Natural killer cell treated with Interleukin-12 subunit alpha and Interleukin-12 subunit beta and Interleukin-15 and Interleukin-18, amount 100 ng/mL, for 72 hours (primary cell): ENCODE measurements around the gene COL6A3. TPM values are rescaled to one million over a fixed set of nuclear protein-coding genes. Genes with fewer than 3 reads are reported as not detected.
A peak's percentile ranks its signal among the peaks of the same experiment; 100 is the strongest.
"Not testable (repeated sequence)": the region's sequence is repeated elsewhere in the genome, so short reads cannot be mapped to it uniquely, and the experiment has no call there.

ENCODE experiments used
- ATAC-seq, 2 donors: fragments of 150-1000 bp; cut with Tn5 transposase in 1 of 2; sonication (Bioruptor Pico), chemical (Tn5 transposase) in 1 of 2; 2 replicates each; pipeline ENCODE4 v1.10.0; 2021
- DNase-seq: peaks from one replicate; pipeline ENCODE4 v3.0.0; 2022; ENCODE audit warnings: low spot score
- H3K27ac Mint-ChIP-seq, 2 donors: 1 replicate in 1 of 2; 2 replicates in 1 of 2; pipeline ENCODE4 v1.8.0; 2022; ENCODE audit warnings: mixed read lengths in 2 of 2, mild to moderate bottlenecking in 1 of 2, moderate library complexity in 1 of 2
- H3K27me3 Mint-ChIP-seq, 2 donors: 1 replicate in 1 of 2; 2 replicates in 1 of 2; pipeline ENCODE4 v1.8.0; 2022; ENCODE audit warnings: mixed read lengths in 2 of 2
- H3K36me3 Mint-ChIP-seq: one replicate; pipeline ENCODE4 v1.8.0; 2022; ENCODE audit warnings: mixed read lengths
- H3K4me1 Mint-ChIP-seq, 2 donors: 1 replicate in 1 of 2; 2 replicates in 1 of 2; pipeline ENCODE4 v1.8.0; 2022; ENCODE audit warnings: low read depth in 2 of 2, mixed read lengths in 2 of 2, mild to moderate bottlenecking in 1 of 2
- H3K4me3 Mint-ChIP-seq: one replicate; pipeline ENCODE4 v1.8.0; 2022; ENCODE audit warnings: mixed read lengths
- H3K9me3 Mint-ChIP-seq: 2 replicates; pipeline ENCODE4 v1.8.0; 2022; ENCODE audit warnings: mixed read lengths
- total RNA-seq, 2 donors: library from RNA; stranded (reverse); gene quantifications; one replicate each; pipeline ENCODE4 v1.2.3, GENCODE V29; 2022

The COL6A3 gene
- total RNA-seq, 2 donors from 2014 or later = 0.11 TPM; not detected in 1

DNA sequence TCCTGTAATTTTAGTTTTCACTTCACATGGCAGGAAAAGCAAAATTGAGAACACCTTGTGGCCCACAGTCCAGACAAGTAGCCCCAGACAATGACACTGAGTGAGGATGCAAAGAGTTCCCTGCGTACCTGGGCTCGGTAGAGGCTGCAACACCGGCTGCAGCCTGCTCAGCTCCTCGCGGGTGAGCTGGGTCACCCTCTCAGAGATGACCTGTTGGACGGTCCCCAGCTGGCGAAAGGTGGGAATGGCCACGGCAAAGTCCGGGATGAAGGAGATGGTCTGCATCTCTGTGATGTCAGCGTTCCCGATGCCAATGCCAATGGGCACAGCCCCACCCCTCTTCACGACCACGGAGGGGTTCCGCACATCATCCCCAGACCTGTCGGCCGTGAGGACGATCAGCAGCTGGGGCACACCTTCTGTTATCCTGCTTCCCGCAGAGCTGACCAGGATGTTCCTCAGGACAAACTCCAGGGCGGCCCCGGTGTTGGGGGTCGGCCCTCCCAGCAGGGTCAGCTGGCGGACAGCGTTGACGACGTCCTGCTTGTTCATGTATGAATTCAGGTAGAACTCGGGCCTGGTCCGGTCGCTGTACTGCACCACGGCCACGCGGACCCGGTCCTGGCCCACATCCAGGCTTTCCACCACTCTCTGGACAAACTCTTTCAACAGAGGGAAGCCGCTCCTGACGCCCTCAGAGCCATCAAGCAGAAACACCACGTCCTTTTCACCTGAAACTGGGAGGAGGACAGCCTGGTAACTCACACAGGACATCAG, 39.5 kb downstream of the COL6A3 start:
- no peaks in the 10 kb centered on the region for H3K36me3 Mint-ChIP-seq
- peaks cover 0 to 11% of the 10 kb centered on the region in 2 donors for H3K27me3 Mint-ChIP-seq
- no peak overlapping the region for H3K27ac Mint-ChIP-seq
- H3K4me3 Mint-ChIP-seq = no peak overlapping the region
- no peaks in the 10 kb centered on the region for H3K4me1 Mint-ChIP-seq
- DNase-seq (peak; percentile 56), ATAC-seq (no peak)
- no peaks in the 10 kb centered on the region for H3K9me3 Mint-ChIP-seq

DNA sequence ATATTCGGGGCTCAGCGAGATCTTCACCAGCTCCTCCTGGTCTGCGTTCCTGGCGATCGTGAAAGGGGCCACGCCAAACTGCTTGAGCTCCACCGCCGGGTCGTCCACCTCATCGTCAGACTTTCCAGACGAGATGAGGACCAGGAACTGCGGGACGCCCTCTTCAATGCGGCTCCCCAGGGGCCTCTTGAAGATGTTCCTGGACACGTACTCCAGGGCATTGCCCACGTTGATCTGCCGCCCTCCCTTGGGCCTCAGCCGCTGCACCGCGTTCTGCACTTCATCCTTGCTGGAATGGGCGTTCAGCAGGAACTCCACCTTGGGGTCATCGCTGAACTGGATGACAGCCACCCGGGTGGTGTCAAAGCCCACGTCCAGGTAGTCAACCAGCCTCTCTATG, 42.1 kb downstream of the COL6A3 start:
- Mint-ChIP-seq H3K9me3 (no peaks in the 10 kb centered on the region), H3K27me3 (peaks cover 0 to 13% of the 10 kb centered on the region in 2 donors), H3K36me3 (no peaks in the 10 kb centered on the region), H3K27ac (no peak overlapping the region), H3K4me1 (no peaks in the 10 kb centered on the region), H3K4me3 (no peak overlapping the region)
- ATAC-seq = no peak
- no peak for DNase-seq

DNA sequence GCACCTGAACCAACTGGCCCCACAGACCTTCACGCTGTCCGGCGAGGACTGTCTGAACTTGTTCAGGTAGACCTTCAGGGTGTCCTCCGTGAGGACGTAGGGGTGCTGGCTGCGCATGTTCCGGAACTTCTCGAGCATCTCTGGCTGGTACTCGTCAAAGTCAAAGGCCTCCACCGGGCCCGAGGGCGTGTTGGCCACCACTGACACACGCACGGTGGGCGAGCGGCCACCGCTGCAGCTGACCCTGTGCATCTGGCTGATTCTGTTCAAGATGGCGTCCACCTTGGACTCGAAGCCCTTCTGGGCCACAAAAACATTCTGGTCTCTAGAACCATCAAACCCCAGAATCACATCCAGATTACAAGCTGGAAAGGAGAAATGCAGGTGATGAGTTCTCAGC, 48.3 kb downstream of the COL6A3 start:
- no peak overlapping the region for H3K27ac Mint-ChIP-seq
- peaks cover 4 to 7% of the 10 kb centered on the region in 2 donors for H3K27me3 Mint-ChIP-seq
- no peak for DNase-seq
- H3K4me1 Mint-ChIP-seq = no peaks in the 10 kb centered on the region
- no peaks in the 10 kb centered on the region for H3K9me3 Mint-ChIP-seq
- no peak overlapping the region for H3K4me3 Mint-ChIP-seq
- no peaks in the 10 kb centered on the region for H3K36me3 Mint-ChIP-seq
- no peak for ATAC-seq

DNA sequence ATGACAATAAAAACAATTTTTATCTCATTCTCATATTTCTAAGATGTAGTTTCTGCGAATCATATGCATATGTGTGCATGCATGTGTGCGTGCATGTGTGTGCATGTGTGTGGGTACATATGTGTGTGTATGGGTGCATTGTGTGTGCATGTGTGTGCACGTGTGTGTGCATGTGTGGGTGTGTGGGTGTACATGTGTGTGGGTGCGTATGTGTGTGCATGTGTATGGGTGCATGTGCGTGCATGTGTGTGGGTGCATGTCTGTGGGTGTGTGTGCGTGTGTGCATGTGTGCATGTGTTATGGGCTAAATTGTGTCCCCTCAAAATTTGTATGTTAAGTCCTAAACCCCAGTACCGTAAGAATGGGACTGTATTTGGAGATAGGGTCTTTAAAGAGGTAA, 49.3 kb downstream of the COL6A3 start:
- Mint-ChIP-seq H3K27ac (no peak overlapping the region), H3K27me3 (peaks cover 4 to 7% of the 10 kb centered on the region in 2 donors), H3K36me3 (no peaks in the 10 kb centered on the region), H3K9me3 (no peaks in the 10 kb centered on the region), H3K4me3 (no peak overlapping the region), H3K4me1 (no peaks in the 10 kb centered on the region)
- no peak for ATAC-seq
- DNase-seq = no peak

DNA sequence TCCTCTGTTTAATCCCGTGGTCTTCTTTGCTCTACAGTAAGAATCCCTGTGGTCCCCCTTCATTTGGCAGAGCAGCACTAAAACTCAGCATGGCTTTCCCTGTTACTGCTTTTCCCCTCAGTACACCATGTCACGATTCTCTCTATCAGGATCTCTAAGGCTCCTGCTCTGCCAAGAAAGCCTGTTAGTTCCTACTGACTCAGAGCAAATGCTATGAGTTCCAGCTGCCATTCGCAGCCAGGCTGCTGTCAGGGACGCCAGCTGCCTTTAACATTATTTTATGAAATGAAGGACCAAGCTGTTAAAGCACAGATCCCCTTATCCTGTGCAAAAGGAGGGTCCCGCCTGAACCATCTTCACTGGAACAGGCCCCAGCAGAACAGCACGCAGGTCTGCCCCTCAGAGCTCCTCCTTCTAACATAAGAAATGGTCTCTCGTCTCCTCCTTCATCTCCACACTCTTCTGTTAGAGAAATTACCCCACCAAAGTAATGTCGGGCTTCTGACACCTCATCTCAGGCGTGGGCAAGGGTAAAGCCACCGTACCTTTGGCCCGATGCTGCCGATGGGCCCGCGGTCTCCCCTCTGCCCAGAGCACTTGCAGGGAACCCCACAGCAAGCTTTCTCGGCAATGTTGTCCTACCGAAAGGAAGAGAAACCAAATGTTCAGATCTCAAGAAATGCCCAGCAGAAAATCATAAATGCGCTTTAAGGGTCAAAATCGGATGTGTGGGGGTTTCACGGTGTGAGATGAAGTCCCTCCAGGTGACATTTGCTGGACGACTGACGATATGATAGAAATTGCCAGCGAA, 52.6 kb downstream of the COL6A3 start:
- Mint-ChIP-seq H3K27ac (no peak overlapping the region), H3K4me3 (no peak overlapping the region), H3K9me3 (no peaks in the 10 kb centered on the region), H3K4me1 (no peaks in the 10 kb centered on the region), H3K27me3 (peaks cover 4 to 27% of the 10 kb centered on the region in 2 donors), H3K36me3 (no peaks in the 10 kb centered on the region)
- no peak for ATAC-seq
- no peak for DNase-seq

DNA sequence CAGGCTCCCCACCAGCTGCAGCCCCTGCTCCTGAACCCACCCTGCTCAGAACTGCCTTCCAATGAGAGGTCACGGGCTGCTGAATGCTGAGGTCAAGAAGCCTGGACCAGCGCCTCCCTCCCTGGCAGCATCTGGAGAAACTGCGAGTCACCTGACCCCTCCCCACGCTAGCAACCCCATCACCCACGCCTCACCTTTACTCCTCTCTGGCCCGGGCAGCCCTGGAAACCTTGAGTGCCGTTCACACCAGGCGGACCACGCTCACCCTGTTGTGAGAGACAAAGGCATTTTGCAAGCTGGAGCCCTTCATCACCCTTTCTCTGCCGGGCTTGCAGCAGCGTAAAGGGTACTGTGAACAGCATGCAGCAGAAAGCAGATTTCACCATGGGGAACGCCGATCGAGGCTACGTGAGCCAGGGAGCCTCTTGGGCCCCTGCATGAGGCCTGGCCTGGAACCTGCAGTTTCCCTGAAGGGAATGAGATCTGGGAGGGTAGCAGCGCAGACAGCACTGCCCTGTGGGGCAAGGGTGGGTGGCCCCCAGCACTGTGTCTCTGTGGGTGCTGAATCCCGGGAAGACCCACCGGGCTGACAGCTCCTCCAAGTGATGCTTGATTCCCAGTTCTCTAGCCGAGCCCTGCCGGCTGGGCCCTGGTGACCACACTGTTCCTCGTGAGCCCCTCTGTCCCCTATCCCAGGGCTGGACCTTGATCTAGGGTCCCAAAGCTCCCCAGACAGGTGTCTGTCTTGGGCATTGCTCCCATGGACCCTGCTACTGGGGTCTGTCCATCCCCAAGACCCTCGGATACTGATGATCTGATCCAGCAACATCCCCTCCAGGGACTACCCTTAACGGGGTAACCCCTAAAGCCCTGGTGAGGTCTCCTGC, 53.8 kb downstream of the COL6A3 start:
- Mint-ChIP-seq H3K9me3 (no peaks in the 10 kb centered on the region), H3K27me3 (peaks cover 4 to 27% of the 10 kb centered on the region in 2 donors), H3K36me3 (no peaks in the 10 kb centered on the region), H3K4me3 (no peak overlapping the region), H3K27ac (no peak overlapping the region), H3K4me1 (no peaks in the 10 kb centered on the region)
- DNase-seq (no peak), ATAC-seq (peak in 1 of 2 donors; percentile 46)

DNA sequence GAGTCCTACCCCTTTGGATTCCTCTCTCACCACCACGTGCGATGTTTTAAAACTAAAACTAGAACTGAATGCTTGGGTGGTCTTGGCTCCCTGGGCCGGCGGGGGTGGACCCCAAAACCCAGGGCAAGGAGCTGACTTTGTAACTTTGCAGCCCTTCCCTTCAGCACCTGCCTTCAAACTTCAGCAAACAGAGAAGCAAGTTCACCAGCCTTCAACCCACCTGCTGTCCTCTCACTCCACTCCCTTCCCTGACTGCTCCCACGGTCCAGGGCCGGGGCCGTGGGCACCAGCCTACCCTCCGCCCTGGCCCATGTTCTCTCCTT, 54.5 kb downstream of the COL6A3 start:
- Mint-ChIP-seq H3K36me3 (no peaks in the 10 kb centered on the region), H3K4me3 (no peak overlapping the region), H3K9me3 (no peaks in the 10 kb centered on the region), H3K4me1 (no peaks in the 10 kb centered on the region), H3K27me3 (peaks cover 6 to 27% of the 10 kb centered on the region in 2 donors), H3K27ac (no peak overlapping the region)
- ATAC-seq (peak in 1 of 2 donors; percentile 28), DNase-seq (no peak)

DNA sequence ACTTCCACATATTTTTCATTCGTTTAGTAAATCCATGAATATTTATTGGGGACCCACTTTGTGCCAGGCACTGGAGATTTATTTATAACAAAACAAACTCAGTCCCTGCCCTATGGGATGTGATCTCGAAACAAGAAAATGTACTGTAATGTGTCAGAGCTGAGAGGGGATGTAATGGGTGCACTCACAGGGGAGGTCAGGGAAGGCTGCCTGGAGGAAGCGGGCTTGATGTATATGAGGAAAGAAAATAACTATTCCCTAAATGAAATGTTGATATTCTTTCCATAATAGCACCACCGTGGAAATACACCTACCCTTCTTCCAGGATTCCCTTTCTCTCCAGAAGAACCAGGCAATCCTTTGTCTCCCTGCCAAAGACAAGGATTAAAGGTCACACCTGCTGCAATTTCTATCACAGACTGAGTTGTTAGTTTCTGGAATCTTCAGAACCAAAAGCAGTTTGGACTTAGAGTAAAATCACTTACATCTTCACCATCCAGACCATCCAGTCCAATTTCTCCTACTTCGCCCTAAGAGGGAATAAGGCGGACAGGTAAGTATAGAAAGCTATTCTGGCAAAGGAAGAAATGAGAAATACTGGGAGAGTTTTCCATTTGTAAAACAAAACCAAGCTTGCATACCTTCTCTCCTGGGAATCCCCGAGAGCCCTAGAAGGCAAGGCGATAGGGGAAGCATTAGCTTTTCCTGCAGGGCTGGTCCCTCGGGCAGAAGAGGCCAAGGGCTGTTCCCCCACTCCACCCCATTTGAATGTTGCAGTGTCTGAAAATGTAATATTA, 55.0 kb downstream of the COL6A3 start:
- ATAC-seq (no peak), DNase-seq (no peak)
- H3K9me3 Mint-ChIP-seq = no peaks in the 10 kb centered on the region
- no peak overlapping the region for H3K4me3 Mint-ChIP-seq
- H3K27ac Mint-ChIP-seq = no peak overlapping the region
- no peaks in the 10 kb centered on the region for H3K36me3 Mint-ChIP-seq
- no peaks in the 10 kb centered on the region for H3K4me1 Mint-ChIP-seq
- H3K27me3 Mint-ChIP-seq = peaks cover 6 to 27% of the 10 kb centered on the region in 2 donors

DNA sequence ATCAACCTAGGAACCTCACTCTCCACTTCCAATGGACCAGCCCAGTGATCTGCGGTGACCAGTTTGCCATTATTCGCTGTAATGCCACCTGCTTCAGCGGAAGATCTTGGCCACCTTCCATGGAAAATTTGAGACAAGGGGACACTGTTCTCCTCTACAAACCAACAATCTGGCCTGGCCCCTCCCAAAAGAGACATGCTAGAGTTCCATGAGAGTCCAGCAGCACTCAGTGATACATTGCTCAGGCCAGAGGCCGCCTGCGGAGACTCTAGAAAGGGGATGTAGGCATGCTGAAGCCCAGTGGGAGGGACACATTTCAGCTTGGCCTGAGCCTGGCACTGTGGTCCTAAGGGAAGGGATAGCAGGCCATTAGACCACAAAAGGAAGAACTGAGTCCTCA, 58.3 kb downstream of the COL6A3 start:
- Mint-ChIP-seq H3K4me3 (no peak overlapping the region), H3K36me3 (no peaks in the 10 kb centered on the region)

DNA sequence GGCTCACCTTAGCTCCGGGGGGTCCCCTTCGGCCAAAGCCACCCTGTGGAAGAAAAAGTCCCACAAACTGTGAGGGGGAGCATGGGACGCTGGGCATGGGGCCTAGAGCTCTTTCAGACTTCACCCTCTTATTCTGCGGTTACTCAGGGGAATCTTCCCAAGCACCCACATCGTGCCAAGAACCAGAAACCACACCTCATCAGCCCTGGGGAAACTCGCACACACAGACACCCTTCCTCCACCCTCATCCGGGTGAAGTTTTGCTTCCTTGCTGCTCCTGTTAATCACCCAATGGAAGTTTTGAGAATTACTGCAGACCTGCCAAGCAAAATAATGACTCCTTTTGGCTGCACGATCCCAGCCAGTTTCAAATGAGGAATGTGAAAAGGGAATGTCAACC, 59.1 kb downstream of the COL6A3 start:
- Mint-ChIP-seq H3K9me3 (no peaks in the 10 kb centered on the region), H3K4me1 (no peaks in the 10 kb centered on the region), H3K27ac (no peak overlapping the region), H3K36me3 (no peaks in the 10 kb centered on the region), H3K4me3 (no peak overlapping the region), H3K27me3 (peaks cover 15 to 29% of the 10 kb centered on the region in 2 donors)
- DNase-seq = no peak
- no peak for ATAC-seq

More for the DNA sequence above, 58.3 kb downstream of the COL6A3 start:
- ATAC-seq (no peak), DNase-seq (no peak)
- Mint-ChIP-seq H3K9me3 (no peaks in the 10 kb centered on the region), H3K27ac (no peak overlapping the region), H3K27me3 (peaks cover 11 to 21% of the 10 kb centered on the region in 2 donors), H3K4me1 (no peaks in the 10 kb centered on the region)

DNA sequence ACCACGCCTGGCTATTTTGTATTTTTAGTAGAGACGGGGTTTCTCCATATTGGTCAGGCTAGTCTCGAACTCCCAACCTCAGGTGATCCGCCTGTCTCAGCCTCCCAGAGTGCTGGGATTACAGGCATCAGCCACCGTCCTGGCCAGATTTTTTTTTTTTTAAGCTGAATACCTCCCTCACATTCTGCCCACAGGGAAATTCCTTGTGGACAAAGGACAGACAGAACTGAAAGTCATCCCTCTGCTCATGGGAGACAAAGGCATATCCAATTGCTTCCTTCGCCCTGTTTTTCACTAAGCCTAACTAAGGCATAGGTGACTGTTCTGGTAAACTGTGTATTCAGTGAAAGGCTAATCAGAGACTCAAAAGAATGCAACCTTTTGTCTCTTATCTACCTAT, 59.8 kb downstream of the COL6A3 start:
- H3K4me3 Mint-ChIP-seq, ATAC-seq, H3K9me3 Mint-ChIP-seq, H3K4me1 Mint-ChIP-seq, DNase-seq, H3K27ac Mint-ChIP-seq, H3K36me3 Mint-ChIP-seq: not testable (repeated sequence)
- H3K27me3 Mint-ChIP-seq = peaks cover 15 to 32% of the 10 kb centered on the region in 2 donors

DNA sequence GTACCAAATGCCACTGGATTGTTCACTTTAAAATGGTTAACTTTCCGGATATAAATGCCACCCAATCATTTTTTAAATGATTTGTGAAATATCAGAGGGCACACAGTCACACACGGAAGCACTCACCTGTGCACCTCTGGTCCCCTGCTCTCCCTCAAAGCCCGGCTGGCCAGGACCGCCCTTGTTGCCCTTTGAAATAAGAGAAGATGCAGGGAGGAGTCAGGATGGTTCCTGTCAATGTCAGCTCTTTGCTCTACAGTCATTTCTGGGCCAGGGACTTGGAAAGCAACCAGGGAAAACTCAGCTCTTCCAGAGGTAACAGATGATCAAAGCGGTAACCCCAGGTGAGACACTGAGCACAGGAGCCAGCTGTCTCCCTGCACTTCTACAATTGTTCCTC, 60.7 kb downstream of the COL6A3 start:
- Mint-ChIP-seq H3K27me3 (peaks cover 17 to 33% of the 10 kb centered on the region in 2 donors), H3K4me3 (no peak overlapping the region), H3K4me1 (no peaks in the 10 kb centered on the region), H3K27ac (no peak overlapping the region), H3K9me3 (no peaks in the 10 kb centered on the region), H3K36me3 (no peaks in the 10 kb centered on the region)
- DNase-seq (no peak), ATAC-seq (no peak)

DNA sequence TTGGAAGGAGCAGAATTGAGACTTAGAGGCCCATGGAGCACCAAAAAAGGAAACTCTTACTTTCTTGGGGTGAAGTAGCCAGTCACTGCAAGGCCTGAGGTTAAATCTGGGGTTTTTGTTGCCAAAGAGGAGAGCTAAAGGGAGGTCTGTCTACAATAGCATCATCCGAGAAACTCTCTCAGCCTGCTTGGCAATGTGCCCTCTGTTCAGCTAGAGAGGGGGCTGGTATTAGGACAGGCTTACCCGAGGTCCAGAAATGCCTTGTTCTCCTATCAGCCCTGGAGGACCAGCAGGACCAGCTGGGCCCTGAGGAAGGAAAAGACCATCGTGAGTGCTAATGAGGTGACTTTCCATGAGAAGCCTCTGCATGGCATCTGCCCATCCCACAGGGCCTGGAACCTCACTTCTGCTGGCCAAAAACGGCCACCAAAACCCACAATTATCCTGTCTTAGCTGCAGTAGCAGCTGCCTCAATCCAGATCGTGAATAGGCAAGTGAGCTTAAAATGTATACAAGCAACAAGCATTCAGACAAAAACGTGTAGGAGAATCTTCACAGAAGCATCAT, 61.6 kb downstream of the COL6A3 start:
- Mint-ChIP-seq H3K27me3 (peaks cover 16 to 26% of the 10 kb centered on the region in 2 donors), H3K27ac (no peak overlapping the region), H3K9me3 (no peaks in the 10 kb centered on the region), H3K4me3 (no peak overlapping the region), H3K4me1 (no peaks in the 10 kb centered on the region), H3K36me3 (no peaks in the 10 kb centered on the region)
- no peak for ATAC-seq
- DNase-seq = no peak
